MCF 10A (cell line): Measurements from ENCODE around the gene PLCL1. TPM values are rescaled to one million over a fixed set of nuclear protein-coding genes. Genes with fewer than 3 reads are reported as not detected.

Source experiments
- BruUV-seq: library from RNA; stranded (reverse); fragments of 400-500 nt; replicated peaks from 2 replicates; lab custom pipeline; 2021; lab: Mats Ljungman, UMichigan
- CTCF ChIA-PET: fragments of 300-600 bp; sonication (Branson Sonifier 250); formaldehyde crosslinking; extraction: SDS; loops from one replicate; lab custom pipeline; 2021; ENCODE audit warnings: antibody characterized with exemption, inconsistent platforms; lab: Yijun Ruan, JAX
- POLR2A ChIA-PET: fragments of 300-600, 350-650 bp; sonication (Branson Sonifier 250); formaldehyde crosslinking; extraction: SDS; loops from one replicate; lab custom pipeline; 2020; ENCODE audit warnings: antibody characterized with exemption, inconsistent platforms; lab: Yijun Ruan, JAX
- DNase-seq: peaks from one replicate; pipeline ENCODE4 v3.0.0-alpha.2; 2018; ENCODE audit not compliant: unreplicated experiment
- H3K27ac Mint-ChIP-seq: one replicate; pipeline ENCODE4 v1.8.0; 2022; ENCODE audit warnings: mild to moderate bottlenecking, low read depth, mixed read lengths; ENCODE audit not compliant: unreplicated experiment
- H3K27me3 Mint-ChIP-seq: one replicate; pipeline ENCODE4 v1.8.0; 2022; ENCODE audit warnings: mixed read lengths; ENCODE audit not compliant: insufficient read depth, unreplicated experiment
- H3K36me3 Mint-ChIP-seq: one replicate; pipeline ENCODE4 v1.8.0; 2022; ENCODE audit warnings: mild to moderate bottlenecking, moderate library complexity, mixed read lengths; ENCODE audit not compliant: insufficient read depth, unreplicated experiment
- H3K4me1 Mint-ChIP-seq: one replicate; pipeline ENCODE4 v1.8.0; 2022; ENCODE audit warnings: mixed read lengths; ENCODE audit not compliant: insufficient read depth, unreplicated experiment
- H3K4me3 Mint-ChIP-seq: one replicate; pipeline ENCODE4 v1.8.0; 2022; ENCODE audit warnings: mild to moderate bottlenecking, moderate library complexity, mixed read lengths; ENCODE audit not compliant: unreplicated experiment
- H3K9me3 Mint-ChIP-seq: one replicate; pipeline ENCODE4 v1.8.0; 2022; ENCODE audit warnings: mixed read lengths; ENCODE audit not compliant: unreplicated experiment
- CTCF ChIP-seq: fragments of 200-600 bp; IDR thresholded peaks from one replicate; pipeline ENCODE4 v1.8.0; 2022; ENCODE audit warnings: antibody characterized with exemption, mild to moderate bottlenecking; ENCODE audit not compliant: unreplicated experiment
- intact Hi-C: fragments of 100-400 bp; cut with micrococcal nuclease; formaldehyde crosslinking; loops from 2 replicates; pipeline ENCODE4 v1.14.1; 2022
- total RNA-seq: library from RNA; stranded (reverse); gene quantifications from 2 replicates; pipeline ENCODE4 v1.2.3, GENCODE V29; 2022

Gene PLCL1
- total RNA-seq, 1 experiment from 2014 or later: 0.12 TPM

- Mint-ChIP-seq H3K27me3 (peaks cover 2% of the 10 kb centered on the region), H3K9me3 (no peaks in the 10 kb centered on the region), H3K4me1 (no peaks in the 10 kb centered on the region), H3K36me3 (no peaks in the 10 kb centered on the region), H3K27ac (no peak overlapping the region), H3K4me3 (no peak overlapping the region)
- no peak for DNase-seq
- POLR2A ChIA-PET: no interaction called here
- BruUV-seq: no TSS peak
- intact Hi-C loops: no loop called here
- TF ChIP-seq CTCF: no peak
- CTCF ChIA-PET: interaction anchor here (0.6 kb wide), 1 partner anchor 15 kb away, joined by 3 read pairs; no protein-coding TSS in a partner anchor
Observed at GRCh38 chr2:198114064-198114463, 309.7 kb downstream of the PLCL1 start.

- no peak for DNase-seq
- no peaks in the 10 kb centered on the region for H3K4me1 Mint-ChIP-seq
- no peaks in the 10 kb centered on the region for H3K36me3 Mint-ChIP-seq
- intact Hi-C loops: no loop called here
- peaks cover 13% of the 10 kb centered on the region for H3K27me3 Mint-ChIP-seq
- H3K9me3 Mint-ChIP-seq: peaks cover under 1% of the 10 kb centered on the region
- no TSS peak for BruUV-seq
- CTCF ChIA-PET: no interaction called here
- POLR2A ChIA-PET: no interaction called here
- no peak for TF ChIP-seq CTCF
- H3K4me3 Mint-ChIP-seq: no peak overlapping the region
- H3K27ac Mint-ChIP-seq: no peak overlapping the region
Observed at GRCh38 chr2:198115201-198115600, 310.8 kb downstream of the PLCL1 start.

GRCh38 chr2:198116756-198117155, 312.4 kb downstream of the PLCL1 start:
- no peaks in the 10 kb centered on the region for H3K4me1 Mint-ChIP-seq
- peaks cover 20% of the 10 kb centered on the region for H3K27me3 Mint-ChIP-seq
- no peak overlapping the region for H3K27ac Mint-ChIP-seq
- POLR2A ChIA-PET: no interaction called here
- TF ChIP-seq CTCF: no peak
- CTCF ChIA-PET: interaction anchor here (0.6 to 1.3 kb wide), 4 partner anchors 11 to 139 kb away, joined by 3 to 5 read pairs (median 3); no protein-coding TSS in a partner anchor
- no peak for DNase-seq
- no TSS peak for BruUV-seq
- H3K4me3 Mint-ChIP-seq: no peak overlapping the region
- H3K9me3 Mint-ChIP-seq: peaks cover 5% of the 10 kb centered on the region
- H3K36me3 Mint-ChIP-seq: no peaks in the 10 kb centered on the region
- intact Hi-C loops: no loop called here

- no peak for DNase-seq
- Mint-ChIP-seq H3K4me3 (no peak overlapping the region), H3K27me3 (peaks cover 20% of the 10 kb centered on the region), H3K9me3 (peaks cover 5% of the 10 kb centered on the region), H3K27ac (no peak overlapping the region), H3K4me1 (no peaks in the 10 kb centered on the region), H3K36me3 (no peaks in the 10 kb centered on the region)
- ChIA-PET CTCF (interaction anchor here (0.6 to 2.0 kb wide), 6 partner anchors 10 to 1609 kb away, joined by 3 to 14 read pairs (median 3); no protein-coding TSS in a partner anchor), POLR2A (no interaction called here)
- no TSS peak for BruUV-seq
- no peak for TF ChIP-seq CTCF
- intact Hi-C loops: no loop called here
Observed at GRCh38 chr2:198117406-198118041, 313.1 kb downstream of the PLCL1 start.
